Stomach (tissue), 9 donors: Measurements from ENCODE around the gene ARHGEF10L. TPM values are rescaled to one million over a fixed set of nuclear protein-coding genes. Genes with fewer than 3 reads are reported as not detected.
"Not testable (repeated sequence)": the region's sequence is repeated elsewhere in the genome, so short reads cannot be mapped to it uniquely, and the experiment has no call there.

Experiments
- DNase-seq, 2 donors: peaks; one replicate each; pipeline versions ENCODE4 v3.0.0 to v3.0.0-alpha.2; 2013 to 2019
- H3K27ac ChIP-seq, 5 donors: fragments of 200-600 bp in 4 of 5; sonication (generic) in 4 of 5; one replicate each; pipeline ENCODE4 v1.5.1; 2013 to 2019; ENCODE audit warnings: mild to moderate bottlenecking in 1 of 5, moderate library complexity in 1 of 5
- H3K27me3 ChIP-seq, 3 donors: fragments of 200-600 bp; sonication (generic); one replicate each; pipeline ENCODE4 v1.5.1; 2017 to 2019; ENCODE audit warnings: mixed run types in 1 of 3
- H3K36me3 ChIP-seq, 4 donors: fragments of 200-600 bp; sonication (generic); 1 replicate in 3 of 4; 2 replicates in 1 of 4; pipeline ENCODE4 v1.5.1; 2016 to 2019
- H3K4me1 ChIP-seq, 4 donors: fragments of 200-600 bp; sonication (generic); one replicate each; pipeline ENCODE4 v1.5.1; 2016 to 2019
- H3K4me3 ChIP-seq, 4 donors: fragments of 200-600 bp; sonication (generic) in 3 of 4; one replicate each; pipeline ENCODE4 v1.5.1; 2016 to 2019; ENCODE audit warnings: mild to moderate bottlenecking in 1 of 4
- H3K9me3 ChIP-seq, 4 donors: fragments of 200-600 bp; sonication (generic); one replicate each; pipeline ENCODE4 v1.5.1; 2016 to 2019
- EP300 ChIP-seq: sonication (generic); formaldehyde crosslinking; IDR thresholded peaks from one replicate; pipeline ENCODE4 v1.6.1; 2017; ENCODE audit warnings: antibody characterized with exemption
- POLR2A ChIP-seq, 4 donors: fragments of 450-650 bp; IDR thresholded peaks; one replicate each; pipeline ENCODE4 v1.6.1; 2016; ENCODE audit warnings: antibody characterized with exemption in 4 of 4, control low read depth in 2 of 4, mild to moderate bottlenecking in 1 of 4, moderate library complexity in 1 of 4
- POLR2AphosphoS5 ChIP-seq, 3 donors: sonication (generic); formaldehyde crosslinking; IDR thresholded peaks; one replicate each; pipeline ENCODE4 v1.6.1; 2016; ENCODE audit warnings: antibody characterized with exemption in 3 of 3
- WGBS, 5 donors: extraction: QIAGEN DNeasy Blood & Tissue Kit in 3 of 5; methylation state at CpG; one replicate each; pipeline versions ENCODE4 v1.1.5 to v1.1.7; 2013 to 2018; 5-methylcytosine and 5-hydroxymethylcytosine counted together
- intact Hi-C: fragments of 100-400 bp; cut with DNase I; formaldehyde crosslinking; loops from one replicate; pipeline ENCODE4 v1.15.1; 2023; ENCODE audit warnings: low total_unique reads
- polyA plus RNA-seq, 3 donors: library from polyadenylated mRNA; stranded (reverse); fragments of 200-250 nt; gene quantifications; one replicate each; pipeline ENCODE4 v1.2.3, GENCODE V29; 2013
- total RNA-seq, 5 donors: library from RNA; depleted of rRNA; stranded (reverse); fragments of >200 nt; gene quantifications; one replicate each; pipeline versions ENCODE4 v1.1.0 to v1.2.3, GENCODE V29; 2014 to 2016
- TF ChIP-seq, protein P1 (sequence below), 7 experiments: fragments of 450-650 bp in 4 of 7; fragments of 200-600 bp in 3 of 7; sonication (generic) in 3 of 7; IDR thresholded peaks; one replicate each; pipeline ENCODE4 v1.5.1; 2016 to 2019; ENCODE audit warnings: antibody characterized with exemption in 7 of 7, control low read depth in 2 of 7, mild to moderate bottlenecking in 1 of 7
- donor health status: healthy with polysubstance abuse.
- donor health status: Bipolar disorder and iron deficiency.
- donor health status: healthy.

ARHGEF10L gene
- total and polyA plus RNA-seq, 8 donors: 15.4 to 329 (median 45.0) TPM

DNA sequence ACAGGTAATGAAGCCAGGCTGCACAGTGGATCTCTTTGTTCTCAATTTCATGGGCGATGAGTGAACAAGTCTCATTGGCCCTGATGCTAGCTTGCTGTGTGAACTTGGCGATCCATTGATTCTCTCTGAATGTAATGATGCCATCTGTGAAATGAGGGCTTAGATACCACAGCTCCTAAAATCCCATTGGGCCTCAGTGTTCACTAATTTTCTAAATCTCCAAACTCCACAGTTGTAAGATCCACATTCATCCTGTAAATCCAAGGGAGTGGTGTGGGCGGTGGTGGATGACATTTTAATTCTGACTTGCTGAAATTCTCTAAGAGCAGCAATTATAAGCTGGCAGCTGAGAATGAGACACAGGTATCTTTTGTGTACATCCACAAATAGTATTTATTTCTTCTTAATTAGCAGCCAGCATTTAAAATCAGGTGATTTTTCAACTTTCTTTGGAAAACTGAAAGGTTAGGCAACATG, 206.0 kb downstream of the ARHGEF10L start:
- 85 to 91% (median 89%) methylated on average over 3 of the region's 3 CpGs for WGBS, 5 donors

DNA sequence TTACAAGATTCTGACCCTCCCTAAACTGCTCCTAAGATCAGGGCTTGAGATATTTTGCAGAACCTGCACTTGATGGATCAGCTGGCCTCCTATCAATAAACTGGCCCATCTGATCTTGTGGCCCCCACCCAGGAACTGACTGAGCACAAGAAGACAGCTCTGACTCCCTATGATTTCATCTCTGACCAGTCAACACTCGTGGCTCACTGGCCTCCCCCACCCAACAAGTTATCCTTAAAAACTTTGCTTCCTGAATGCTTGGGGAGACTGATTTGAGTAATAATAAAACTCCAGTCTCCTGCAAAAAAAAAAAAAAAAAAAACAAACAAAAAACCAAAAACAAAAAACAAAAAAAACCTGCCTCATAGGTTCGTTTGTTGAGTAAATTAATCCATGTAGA, 206.8 kb downstream of the ARHGEF10L start:
- H3K9me3 ChIP-seq, H3K4me3 ChIP-seq, H3K27ac ChIP-seq, intact Hi-C loops, H3K4me1 ChIP-seq, H3K36me3 ChIP-seq, DNase-seq: not testable (repeated sequence)
- H3K27me3 ChIP-seq: peaks cover 0 to 23% (median 10%) of the 10 kb centered on the region in 3 donors
- WGBS, 5 donors: 39 to 61% (median 46%) methylated on average over 2 of the region's 2 CpGs

More for the DNA sequence above, 206.0 kb downstream of the ARHGEF10L start:
- Histone ChIP-seq H3K9me3 (no peaks in the 10 kb centered on the region), H3K36me3 (no peaks in the 10 kb centered on the region), H3K27ac (no peak overlapping the region), H3K27me3 (peaks cover 0 to 26% (median 15%) of the 10 kb centered on the region in 3 donors), H3K4me1 (peaks cover 0 to 8% (median 0%) of the 10 kb centered on the region in 4 donors), H3K4me3 (no peak overlapping the region)
- TF ChIP-seq EP300 (no peak), POLR2A (IDR thresholded peaks at IDR 0.05) (no peak), POLR2AphosphoS5 (IDR thresholded peaks at IDR 0.05) (no peak)
- TF ChIP-seq, protein P1, sequence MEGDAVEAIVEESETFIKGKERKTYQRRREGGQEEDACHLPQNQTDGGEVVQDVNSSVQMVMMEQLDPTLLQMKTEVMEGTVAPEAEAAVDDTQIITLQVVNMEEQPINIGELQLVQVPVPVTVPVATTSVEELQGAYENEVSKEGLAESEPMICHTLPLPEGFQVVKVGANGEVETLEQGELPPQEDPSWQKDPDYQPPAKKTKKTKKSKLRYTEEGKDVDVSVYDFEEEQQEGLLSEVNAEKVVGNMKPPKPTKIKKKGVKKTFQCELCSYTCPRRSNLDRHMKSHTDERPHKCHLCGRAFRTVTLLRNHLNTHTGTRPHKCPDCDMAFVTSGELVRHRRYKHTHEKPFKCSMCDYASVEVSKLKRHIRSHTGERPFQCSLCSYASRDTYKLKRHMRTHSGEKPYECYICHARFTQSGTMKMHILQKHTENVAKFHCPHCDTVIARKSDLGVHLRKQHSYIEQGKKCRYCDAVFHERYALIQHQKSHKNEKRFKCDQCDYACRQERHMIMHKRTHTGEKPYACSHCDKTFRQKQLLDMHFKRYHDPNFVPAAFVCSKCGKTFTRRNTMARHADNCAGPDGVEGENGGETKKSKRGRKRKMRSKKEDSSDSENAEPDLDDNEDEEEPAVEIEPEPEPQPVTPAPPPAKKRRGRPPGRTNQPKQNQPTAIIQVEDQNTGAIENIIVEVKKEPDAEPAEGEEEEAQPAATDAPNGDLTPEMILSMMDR (IDR thresholded peaks at IDR 0.05): no peak
- intact Hi-C loops: no loop called here
- no peak for DNase-seq

GRCh38 chr1:17746920-17747319, 207.4 kb downstream of the ARHGEF10L start:
- Histone ChIP-seq H3K4me1 (peaks cover 0 to 8% (median 0%) of the 10 kb centered on the region in 4 donors), H3K27me3 (peaks cover 0 to 21% (median 8%) of the 10 kb centered on the region in 3 donors), H3K36me3 (no peaks in the 10 kb centered on the region), H3K9me3 (no peaks in the 10 kb centered on the region), H3K27ac (no peak overlapping the region), H3K4me3 (no peak overlapping the region)
- TF ChIP-seq EP300: no peak
- TF ChIP-seq, protein P1 (IDR thresholded peaks at IDR 0.05): no peak
- TF ChIP-seq POLR2A (IDR thresholded peaks at IDR 0.05): no peak
- TF ChIP-seq POLR2AphosphoS5 (IDR thresholded peaks at IDR 0.05): no peak
- whole genome bisulfite sequencing, 5 donors: 76 to 88% (median 82%) methylated on average over 2 of the region's 2 CpGs
- no peak for DNase-seq
- intact Hi-C loops: no loop called here

Other genes with a start within 250 kb of the ARHGEF10L start
- gene PADI4, start 231.5 kb upstream of the ARHGEF10L start, total RNA-seq: under 1 TPM in 1 of 5 donors, not detected in 4; 0.18 TPM
- under 1 TPM in 2 of 3 donors, not detected in 1; 0.08 to 0.25 TPM for gene PADI4, start 231.5 kb upstream of the ARHGEF10L start, polyA plus RNA-seq
- not detected for gene PADI6, start 167.5 kb upstream of the ARHGEF10L start, total RNA-seq
- gene PADI6, start 167.5 kb upstream of the ARHGEF10L start, polyA plus RNA-seq: not detected
- 10 to 100 TPM; 15.8 to 73.6 (median 35.4) TPM for gene RCC2, start 100.0 kb upstream of the ARHGEF10L start, total RNA-seq
- 10 to 100 TPM; 16.0 to 29.1 (median 22.9) TPM for gene RCC2, start 100.0 kb upstream of the ARHGEF10L start, polyA plus RNA-seq
- gene ACTL8, start 215.6 kb downstream of the ARHGEF10L start, total RNA-seq: not detected
- not detected for gene ACTL8, start 215.6 kb downstream of the ARHGEF10L start, polyA plus RNA-seq